ENCODE data around the gene COL25A1. TPM values are rescaled to one million over a fixed set of nuclear protein-coding genes. Genes with fewer than 3 reads are reported as not detected.

Gene COL25A1
- total RNA-seq, 1 experiment from 2014 or later: not detected

GRCh38 chr4:109216085-109216696 lies 86.3 kb downstream of the COL25A1 start:
- Histone ChIP-seq H3K9ac (ENCODE audit: low read length) (no peak overlapping the region), H3K4me1 (ENCODE audit: control insufficient read depth in 1 of 2, insufficient read depth in 2 of 2, low read length in 2 of 2) (no peaks in the 10 kb centered on the region), H3K27ac (ENCODE audit: low read depth, low read length) (no peak overlapping the region), H4K20me1 (ENCODE audit: insufficient read depth) (no peaks in the 10 kb centered on the region), H3K36me3 (ENCODE audit: control insufficient read depth in 1 of 2, insufficient read depth in 2 of 2, low read length in 2 of 2) (no peaks in the 10 kb centered on the region), H3K27me3 (ENCODE audit: insufficient read depth, low read length) (peaks cover 41% of the 10 kb centered on the region), H3K4me2 (ENCODE audit: low read length) (no peak overlapping the region), H3K4me3 (replicated peaks in 1 of 2; ENCODE audit: low read depth in 1 of 2, low read length in 2 of 2) (no peak overlapping the region), H3K9me2 (ENCODE audit: insufficient read depth) (no peaks in the 10 kb centered on the region), H3K9me3 (ENCODE audit: control insufficient read depth in 1 of 2, insufficient read depth in 1 of 2, low read depth in 1 of 2, low read length in 2 of 2) (no peaks in the 10 kb centered on the region), H2AFZ (ENCODE audit: low read depth, low read length, poor library complexity, severe bottlenecking) (no peak overlapping the region), H3K79me2 (ENCODE audit: insufficient read depth, low read length) (no peaks in the 10 kb centered on the region)
- ATAC-seq (no peak), DNase-seq (ENCODE audit: low read depth, low spot score) (no peak)
- BruUV-seq (replicated peaks): no TSS peak
- intact Hi-C loops (cut with micrococcal nuclease): no loop called here
- RAD21 ChIA-PET (ENCODE audit: low non-redundant PET in 1 of 2, low total read pairs in 2 of 2, uncharacterized antibody in 2 of 2, unreplicated experiment in 2 of 2): no interaction called here
- CTCF ChIA-PET: no interaction called here
- no peak for TF ChIP-seq ZFX (IDR thresholded peaks at IDR 0.05)
- POLR2A ChIA-PET: no interaction called here

DNA sequence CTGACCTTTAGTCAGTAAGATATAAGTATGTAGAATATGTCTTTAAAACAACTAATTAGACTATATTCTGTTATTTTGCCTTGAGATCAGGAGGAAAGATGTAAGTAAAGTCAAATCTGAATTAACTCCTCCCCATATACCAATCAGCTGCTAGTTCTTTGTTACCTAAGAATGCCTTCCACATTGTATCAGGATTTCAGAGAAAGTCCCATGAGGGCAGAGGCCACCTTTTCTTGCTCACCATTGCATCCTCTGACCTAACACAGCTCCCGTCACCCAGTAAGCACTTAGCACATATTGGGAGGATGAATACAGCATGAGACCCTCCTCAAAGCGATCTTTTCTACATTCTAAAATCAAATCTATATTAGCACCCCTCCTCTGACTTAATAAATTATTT lies 87.0 kb downstream of the COL25A1 start:
- H3K36me3 ChIP-seq (ENCODE audit: control insufficient read depth in 1 of 2, insufficient read depth in 2 of 2, low read length in 2 of 2): no peaks in the 10 kb centered on the region
- no peak overlapping the region for H2AFZ ChIP-seq (ENCODE audit: low read depth, low read length, poor library complexity, severe bottlenecking)
- H3K27me3 ChIP-seq (ENCODE audit: insufficient read depth, low read length): peaks cover 38% of the 10 kb centered on the region
- H3K9me3 ChIP-seq (ENCODE audit: control insufficient read depth in 1 of 2, insufficient read depth in 1 of 2, low read depth in 1 of 2, low read length in 2 of 2): no peaks in the 10 kb centered on the region
- DNase-seq (ENCODE audit: low read depth, low spot score) (no peak), ATAC-seq (no peak)
- POLR2A ChIA-PET: no interaction called here
- H4K20me1 ChIP-seq (ENCODE audit: insufficient read depth): no peaks in the 10 kb centered on the region
- no TSS peak for BruUV-seq (replicated peaks)
- no peaks in the 10 kb centered on the region for H3K4me1 ChIP-seq (ENCODE audit: control insufficient read depth in 1 of 2, insufficient read depth in 2 of 2, low read length in 2 of 2)
- H3K4me3 ChIP-seq (replicated peaks in 1 of 2; ENCODE audit: low read depth in 1 of 2, low read length in 2 of 2): no peak overlapping the region
- intact Hi-C loops (cut with micrococcal nuclease): no loop called here
- H3K27ac ChIP-seq (ENCODE audit: low read depth, low read length): no peak overlapping the region
- no peaks in the 10 kb centered on the region for H3K79me2 ChIP-seq (ENCODE audit: insufficient read depth, low read length)
- H3K9me2 ChIP-seq (ENCODE audit: insufficient read depth): no peaks in the 10 kb centered on the region
- RAD21 ChIA-PET (ENCODE audit: low non-redundant PET in 1 of 2, low total read pairs in 2 of 2, uncharacterized antibody in 2 of 2, unreplicated experiment in 2 of 2): no interaction called here
- CTCF ChIA-PET: no interaction called here
- no peak overlapping the region for H3K9ac ChIP-seq (ENCODE audit: low read length)
- TF ChIP-seq SIN3A (IDR thresholded peaks at IDR 0.05; ENCODE audit: low read depth): no peak
- H3K4me2 ChIP-seq (ENCODE audit: low read length): no peak overlapping the region
